HS-5 (cell line): ENCODE data around the gene E2F3.

Experiments used
- DNase-seq: peaks from one replicate; pipeline ENCODE4 v3.0.0-alpha.2; 2012; ENCODE audit warnings: low read depth

E2F3 gene

DNA sequence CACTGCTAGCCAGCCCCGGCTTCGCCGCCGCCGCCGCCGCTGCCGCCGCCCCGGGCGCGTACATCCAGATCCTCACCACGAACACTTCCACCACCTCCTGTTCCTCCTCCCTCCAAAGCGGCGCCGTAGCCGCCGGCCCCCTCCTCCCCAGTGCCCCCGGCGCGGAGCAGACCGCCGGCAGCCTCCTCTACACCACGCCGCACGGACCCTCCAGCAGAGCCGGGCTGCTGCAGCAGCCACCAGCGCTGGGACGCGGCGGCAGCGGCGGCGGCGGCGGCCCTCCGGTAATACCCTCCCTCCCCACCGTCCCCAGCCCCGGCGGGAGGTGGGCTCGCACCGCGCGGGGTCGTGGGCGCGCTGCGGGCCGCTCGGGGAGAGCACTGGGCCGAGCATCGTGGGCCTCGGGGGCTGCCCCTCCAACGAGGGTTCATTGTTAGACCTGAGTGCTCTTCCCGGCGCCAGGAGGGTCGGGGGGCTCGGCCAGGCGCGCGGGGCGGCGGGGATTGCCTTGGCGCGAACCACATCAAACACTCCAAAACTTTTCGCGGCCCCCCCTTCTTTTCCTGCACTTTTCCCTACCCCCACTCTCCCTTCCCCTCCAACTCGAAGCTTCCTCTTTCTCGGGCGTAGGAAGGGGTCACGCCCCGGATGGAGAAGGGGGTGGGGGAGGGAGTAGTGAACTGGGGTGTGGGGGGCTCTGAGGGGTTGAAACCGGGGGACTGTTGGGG lies 827 bp downstream of the E2F3 start:
- DNase-seq: no peak

DNA sequence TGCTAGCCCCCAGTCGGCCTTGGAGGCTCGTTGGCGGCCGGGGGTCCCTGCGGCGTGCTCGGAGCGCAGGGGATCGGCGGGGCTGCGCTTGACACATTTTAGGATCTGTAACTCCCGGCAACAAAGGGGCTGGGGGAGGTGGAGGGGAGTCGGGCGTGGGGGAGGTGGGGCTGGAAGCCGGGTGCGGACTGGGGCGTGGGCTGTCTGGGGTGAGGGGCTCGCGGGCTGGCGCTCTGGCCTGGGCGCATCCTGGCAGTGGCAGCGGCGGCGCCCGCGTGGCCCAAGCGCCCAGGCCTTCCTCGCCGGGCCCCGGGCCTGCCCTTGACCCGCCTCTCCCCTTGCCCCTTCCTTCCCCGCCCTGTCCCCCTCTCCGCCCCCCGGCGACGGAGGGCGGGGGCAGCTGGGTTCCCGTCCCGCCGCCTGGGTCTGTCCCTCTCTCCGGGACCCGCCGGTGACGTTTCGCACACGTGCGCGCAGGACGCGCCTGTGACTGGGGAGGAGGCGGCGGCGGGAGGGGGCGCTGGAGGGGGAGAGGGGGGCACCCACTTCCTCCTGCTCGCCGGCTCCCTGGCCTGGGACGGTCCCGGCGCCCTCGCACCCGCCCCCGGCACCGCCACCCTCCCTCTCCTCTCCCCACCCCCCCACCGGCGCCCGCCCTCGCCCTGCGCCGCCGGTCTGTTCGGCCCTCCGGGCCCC lies 1.5 kb downstream of the E2F3 start:
- peak; percentile 23 for DNase-seq

GRCh38 chr6:20403766-20404640 lies 2.3 kb downstream of the E2F3 start:
- DNase-seq: peak; percentile 23

GRCh38 chr6:20404641-20405032 lies 3.0 kb downstream of the E2F3 start:
- peak; percentile 31 for DNase-seq

DNA sequence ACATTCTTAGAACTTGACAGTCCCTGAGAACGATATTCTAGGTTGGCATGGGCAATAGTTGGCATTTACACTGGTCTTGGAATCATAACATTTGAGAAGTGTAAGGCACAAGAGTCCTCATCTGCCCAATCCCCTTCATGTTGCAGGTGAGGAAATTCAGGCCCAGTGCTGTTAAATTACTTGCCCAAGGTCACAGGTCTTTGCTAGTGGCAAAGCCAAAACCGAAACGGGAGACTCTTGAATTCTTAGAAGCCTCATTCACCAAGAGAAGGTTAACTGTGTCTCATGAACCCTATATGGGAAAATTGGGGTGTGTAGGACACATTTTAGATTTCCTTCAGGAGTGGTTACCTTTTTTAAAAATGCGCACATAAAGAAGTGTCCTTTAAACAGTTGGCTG lies 7.2 kb downstream of the E2F3 start:
- DNase-seq: no peak

DNA sequence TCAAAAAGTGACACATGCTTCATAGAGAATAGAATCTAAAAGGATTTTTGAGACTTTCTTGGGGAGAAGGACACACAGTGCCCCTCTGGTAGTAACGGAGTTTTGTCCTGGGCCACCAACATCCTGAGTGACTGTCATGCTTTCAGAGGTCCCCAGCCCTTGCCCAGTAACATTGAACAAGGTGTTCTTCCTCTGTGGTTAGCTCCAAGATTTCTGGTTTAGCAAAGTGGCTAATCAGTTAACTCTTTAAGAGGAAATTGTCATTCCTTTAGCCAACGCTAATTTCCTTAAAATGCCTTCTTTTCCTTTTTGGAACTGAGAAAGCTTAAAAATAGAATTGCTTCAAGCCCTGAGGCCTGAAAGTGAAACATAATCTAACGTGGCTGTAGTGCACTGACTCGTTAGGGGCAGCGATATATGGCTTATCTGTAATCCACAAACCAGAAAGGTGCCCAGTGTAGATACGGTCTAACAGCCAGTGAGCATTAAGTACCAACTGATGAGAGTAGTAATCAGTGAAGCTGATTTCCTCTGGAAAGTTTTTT lies 7.8 kb downstream of the E2F3 start:
- DNase-seq: no peak

DNA sequence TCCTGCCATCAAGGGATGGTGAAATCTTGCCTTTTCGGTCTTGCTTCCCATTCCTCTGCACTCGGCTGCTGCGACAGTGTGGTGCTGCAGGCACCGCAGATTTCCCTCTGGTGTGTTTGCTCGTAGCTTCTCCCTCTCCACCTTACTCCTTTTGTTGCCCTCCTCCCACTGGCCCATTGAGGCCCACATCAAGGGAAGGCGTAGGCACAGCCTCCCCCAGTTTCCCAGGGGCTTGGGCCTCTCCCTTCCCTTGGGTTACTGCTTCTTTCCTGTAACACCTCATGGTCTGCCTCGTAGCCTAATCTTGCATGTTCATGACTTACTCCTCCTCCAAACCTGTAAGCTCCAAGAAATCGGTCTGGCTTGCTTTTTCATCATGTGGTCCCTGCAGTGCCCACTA lies 9.9 kb downstream of the E2F3 start:
- DNase-seq: no peak

GRCh38 chr6:20411953-20412681 lies 10.4 kb downstream of the E2F3 start:
- no peak for DNase-seq

DNA sequence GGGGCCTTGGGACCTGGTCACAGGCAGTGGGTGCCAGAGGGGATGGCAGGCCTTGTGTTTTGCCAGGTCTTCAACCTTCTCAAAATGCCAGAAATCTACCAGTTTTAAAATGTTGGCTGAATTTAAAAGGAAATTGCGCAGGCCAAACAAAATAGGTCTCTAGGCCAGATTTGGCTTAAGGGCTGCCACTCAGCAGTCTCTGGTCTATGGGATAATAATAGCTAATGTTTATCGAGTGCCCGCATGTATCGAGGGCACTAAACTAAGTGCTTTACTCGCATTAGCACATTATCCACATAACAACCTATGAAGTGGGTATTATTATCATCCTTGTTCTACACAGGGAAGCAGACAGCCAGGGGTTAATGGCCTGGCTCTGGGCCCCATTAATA lies 11.0 kb downstream of the E2F3 start:
- no peak for DNase-seq

- DNase-seq: no peak
These were observed 12.1 kb downstream of the E2F3 start for GRCh38 chr6:20413826-20414225.

DNA sequence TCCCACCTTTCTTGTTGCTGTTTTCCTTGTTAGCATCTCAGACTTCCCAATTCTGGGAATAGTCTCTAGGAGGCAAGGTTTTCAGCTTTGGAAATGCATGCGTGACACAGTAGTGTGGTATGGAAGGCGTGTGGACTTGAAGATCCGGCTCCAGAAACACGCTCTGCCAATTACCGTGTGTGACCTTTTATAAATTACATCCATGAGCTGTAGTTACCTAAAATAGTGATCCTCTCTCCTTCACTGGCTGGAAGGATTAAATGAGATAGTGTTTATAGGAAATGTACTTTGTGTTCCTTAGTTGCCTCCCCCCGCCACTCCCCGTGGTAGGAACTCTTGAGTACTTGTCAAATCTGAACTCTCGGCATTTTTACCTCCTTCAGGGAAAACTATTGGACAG lies 13.0 kb downstream of the E2F3 start:
- no peak for DNase-seq

- DNase-seq: no peak
These were observed 13.6 kb downstream of the E2F3 start for GRCh38 chr6:20415304-20415703.

DNA sequence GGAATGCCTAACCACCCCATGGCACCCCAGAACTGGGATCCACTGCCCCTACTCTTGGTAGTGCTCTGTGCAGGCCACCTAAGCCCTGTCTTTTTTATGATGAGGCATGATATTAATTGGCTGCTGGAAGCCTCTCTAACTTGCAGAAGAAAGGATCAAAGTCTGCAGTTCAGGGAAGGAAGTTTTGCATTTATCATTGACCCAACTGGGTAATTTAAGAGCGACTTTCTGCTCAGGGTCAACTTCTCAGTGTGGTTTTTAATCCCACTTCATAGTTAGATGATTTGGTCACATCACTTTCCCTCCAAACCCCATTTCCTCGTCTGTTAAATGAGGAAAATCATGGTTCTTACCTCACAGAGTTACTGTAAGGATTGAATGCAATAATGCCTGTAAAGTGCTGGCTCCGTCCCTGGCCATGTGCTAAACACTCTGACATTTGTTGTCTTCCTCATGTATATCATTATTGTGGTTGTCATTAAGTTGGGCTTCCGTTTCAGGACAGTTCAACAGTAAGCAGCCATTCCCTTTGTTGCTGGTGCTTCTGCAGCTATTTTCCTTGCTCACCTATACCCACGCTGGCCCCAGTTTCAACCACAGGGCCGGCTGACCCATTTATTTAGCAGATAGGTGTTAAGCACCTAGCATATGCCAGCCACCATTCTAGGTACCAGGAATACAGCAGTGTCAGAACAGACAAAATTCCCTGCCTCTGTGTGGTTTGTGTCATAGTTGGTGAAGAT lies 14.2 kb downstream of the E2F3 start:
- no peak for DNase-seq

GRCh38 chr6:20416567-20417345 lies 15.1 kb downstream of the E2F3 start:
- DNase-seq: no peak

DNA sequence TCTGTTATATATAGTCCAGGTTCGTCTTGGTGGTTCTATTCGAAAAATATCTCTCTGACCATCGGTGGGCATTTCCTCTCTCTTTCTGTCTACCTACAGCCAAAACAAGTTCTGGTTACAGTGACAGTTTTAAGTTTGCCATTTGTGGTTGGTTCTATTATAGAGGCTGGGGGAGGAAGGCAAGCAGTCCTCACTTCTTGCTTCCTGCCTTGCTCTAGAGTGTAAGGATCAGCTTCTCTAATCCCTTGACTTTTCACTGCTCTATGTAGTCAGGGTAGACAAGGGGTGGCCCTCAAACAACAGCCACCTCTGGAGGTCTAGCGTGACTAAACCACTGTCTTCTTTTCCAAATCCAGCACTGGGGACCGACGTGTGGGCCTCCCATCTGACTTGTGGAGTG lies 16.1 kb downstream of the E2F3 start:
- DNase-seq: no peak

GRCh38 chr6:20426177-20427082 lies 24.8 kb downstream of the E2F3 start:
- no peak for DNase-seq

DNA sequence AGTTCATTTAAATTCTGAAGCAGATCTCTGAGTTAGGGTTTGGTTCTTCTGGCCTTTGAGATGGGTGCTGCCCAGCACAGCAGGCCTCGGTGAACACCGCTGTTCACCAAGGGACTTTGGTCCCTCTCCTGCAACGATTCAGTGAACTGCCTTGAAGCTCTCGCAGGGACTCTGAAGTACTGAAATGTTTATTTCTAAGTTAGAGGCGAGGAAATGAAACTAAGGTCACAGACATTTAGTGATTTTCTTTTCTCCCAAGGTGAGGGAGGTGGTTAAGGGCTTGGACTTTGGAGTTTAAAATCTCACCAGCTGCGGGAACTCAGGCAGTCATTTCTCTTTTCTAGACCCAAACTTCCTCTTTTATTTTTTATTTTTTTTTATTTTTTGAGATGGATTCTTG lies 26.2 kb downstream of the E2F3 start:
- no peak for DNase-seq

DNA sequence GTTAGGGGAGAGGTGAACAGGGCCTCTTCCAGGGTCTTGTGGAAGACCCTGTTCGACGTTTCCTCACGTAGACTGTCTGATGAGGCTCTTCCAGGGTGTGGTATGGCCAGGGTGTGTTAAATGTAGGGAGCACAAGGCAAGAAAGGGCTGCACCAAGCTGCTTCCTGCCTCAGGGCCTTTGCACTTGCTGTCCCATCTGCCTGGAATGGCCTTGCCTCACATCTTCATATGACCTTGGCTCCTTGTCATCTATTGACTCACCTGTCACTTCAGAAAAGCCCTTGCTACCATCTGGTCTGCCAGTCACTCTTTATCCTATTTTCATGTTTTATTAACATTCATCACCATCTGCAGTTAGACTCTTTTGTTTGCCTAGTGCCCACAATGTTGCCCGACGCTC lies 31.0 kb downstream of the E2F3 start:
- DNase-seq: no peak

- DNase-seq: no peak
These were observed 31.6 kb downstream of the E2F3 start for GRCh38 chr6:20433321-20433720.
